GM10266 (cell line): Measurements from ENCODE around the gene CDC20.

ENCODE experiments used
- DNase-seq: peaks from one replicate; pipeline ENCODE4 v3.0.0; 2012; ENCODE audit errors: extremely low spot score
- TF ChIP-seq, protein P1 (sequence below): IDR thresholded peaks from 2 replicates; pipeline ENCODE4 v1.5.1; 2012; ENCODE audit warnings: mild to moderate bottlenecking, low read depth; ENCODE audit not compliant: control insufficient read depth, insufficient read depth; ENCODE audit errors: missing control alignments

CDC20 gene

GRCh38 chr1:43373066-43373940, 14.5 kb downstream of the CDC20 start:
- no peak for DNase-seq
- TF ChIP-seq, protein P1, sequence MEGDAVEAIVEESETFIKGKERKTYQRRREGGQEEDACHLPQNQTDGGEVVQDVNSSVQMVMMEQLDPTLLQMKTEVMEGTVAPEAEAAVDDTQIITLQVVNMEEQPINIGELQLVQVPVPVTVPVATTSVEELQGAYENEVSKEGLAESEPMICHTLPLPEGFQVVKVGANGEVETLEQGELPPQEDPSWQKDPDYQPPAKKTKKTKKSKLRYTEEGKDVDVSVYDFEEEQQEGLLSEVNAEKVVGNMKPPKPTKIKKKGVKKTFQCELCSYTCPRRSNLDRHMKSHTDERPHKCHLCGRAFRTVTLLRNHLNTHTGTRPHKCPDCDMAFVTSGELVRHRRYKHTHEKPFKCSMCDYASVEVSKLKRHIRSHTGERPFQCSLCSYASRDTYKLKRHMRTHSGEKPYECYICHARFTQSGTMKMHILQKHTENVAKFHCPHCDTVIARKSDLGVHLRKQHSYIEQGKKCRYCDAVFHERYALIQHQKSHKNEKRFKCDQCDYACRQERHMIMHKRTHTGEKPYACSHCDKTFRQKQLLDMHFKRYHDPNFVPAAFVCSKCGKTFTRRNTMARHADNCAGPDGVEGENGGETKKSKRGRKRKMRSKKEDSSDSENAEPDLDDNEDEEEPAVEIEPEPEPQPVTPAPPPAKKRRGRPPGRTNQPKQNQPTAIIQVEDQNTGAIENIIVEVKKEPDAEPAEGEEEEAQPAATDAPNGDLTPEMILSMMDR, result no peak

- DNase-seq, result no peak
Measured at GRCh38 chr1:43376723-43377235, 18.0 kb downstream of the CDC20 start.

GRCh38 chr1:43377831-43378230, 19.1 kb downstream of the CDC20 start:
- TF ChIP-seq, protein P1, result no peak

More at GRCh38 chr1:43376723-43377235, 18.0 kb downstream of the CDC20 start:
- TF ChIP-seq, protein P1, result no peak

DNA sequence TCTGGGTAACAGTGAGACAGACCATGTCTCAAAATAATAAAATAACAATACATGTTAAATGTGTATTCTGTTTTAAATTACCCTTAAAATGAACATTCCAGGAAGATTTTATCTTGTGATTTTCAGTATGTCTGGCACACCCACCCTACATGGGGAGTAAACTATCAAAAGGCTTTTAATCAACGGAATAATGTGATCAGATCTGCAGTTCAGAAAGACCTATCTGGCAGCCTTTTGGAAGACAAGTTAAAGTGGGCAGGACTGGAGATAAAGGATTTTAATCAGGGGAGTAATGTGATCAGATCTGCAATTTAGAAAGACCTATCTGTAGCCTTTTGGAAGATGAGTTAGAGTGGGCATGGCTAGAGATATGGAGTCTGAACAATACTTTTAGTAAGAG, 20.7 kb downstream of the CDC20 start:
- TF ChIP-seq, protein P1, result no peak
- DNase-seq, result no peak

More at GRCh38 chr1:43377831-43378230, 19.1 kb downstream of the CDC20 start:
- DNase-seq, result no peak

DNA sequence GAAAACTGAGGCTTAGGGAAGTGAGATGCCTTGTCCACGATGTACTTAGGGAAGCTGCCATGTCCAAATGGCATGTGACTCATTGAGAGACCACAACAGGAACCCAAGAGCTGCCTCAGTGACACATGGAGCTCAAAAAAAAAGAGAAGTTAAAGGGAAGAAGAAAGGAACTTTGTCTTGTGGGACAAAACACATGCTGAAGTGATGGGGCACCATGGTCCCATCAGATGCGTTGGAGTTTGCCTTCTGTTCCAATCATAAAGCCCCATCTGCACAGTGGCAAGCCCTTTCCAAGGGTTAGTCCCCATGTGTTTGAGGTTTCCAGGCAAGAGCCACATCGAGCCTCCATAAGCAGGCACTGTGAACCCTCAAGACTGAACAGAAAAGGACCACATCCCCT, 22.8 kb downstream of the CDC20 start:
- TF ChIP-seq, protein P1, result no peak
- no peak for DNase-seq

- DNase-seq, result no peak
- TF ChIP-seq, protein P1, result no peak
Measured at GRCh38 chr1:43382027-43382779, 23.4 kb downstream of the CDC20 start.

GRCh38 chr1:43383449-43383848, 24.7 kb downstream of the CDC20 start:
- no peak for DNase-seq
- TF ChIP-seq, protein P1, result no peak
